HEK293 (cell line): ENCODE data around the gene UTP14A.

Experiments used
- CTCF ChIA-PET: fragments of 350-600 bp; formaldehyde crosslinking; extraction: SDS; loops from one replicate; lab custom pipeline; 2021; ENCODE audit warnings: antibody characterized with exemption; lab: Yijun Ruan, JAX
- POLR2A ChIA-PET: fragments of 300-600 bp; formaldehyde crosslinking; extraction: SDS; loops from one replicate; lab custom pipeline; 2020; ENCODE audit warnings: antibody characterized with exemption, inconsistent platforms; lab: Yijun Ruan, JAX
- H3K27ac ChIP-seq: fragments of 200-500 bp; sonication (Bioruptor generic); 2 replicates; pipeline ENCODE4 v1.5.1; 2014; ENCODE audit warnings: low read depth, low read length, control low read depth, inconsistent platforms; ENCODE audit errors: extremely low read depth
- H3K36me3 ChIP-seq, 2 experiments: fragments of 200-500 bp in 1 of 2; sonication (Bioruptor generic) in 1 of 2; 1 replicate in 1 of 2; 2 replicates in 1 of 2; pipeline ENCODE4 v1.5.1; 2014 to 2017; ENCODE audit warnings: inconsistent platforms in 2 of 2, low read length in 2 of 2; ENCODE audit not compliant: control insufficient read depth in 2 of 2, insufficient read depth in 1 of 2
- H3K4me1 ChIP-seq: fragments of 200-500 bp; sonication (Bioruptor generic); 2 replicates; pipeline ENCODE4 v1.5.1; 2014; ENCODE audit warnings: mild to moderate bottlenecking, low read length, inconsistent platforms; ENCODE audit not compliant: control insufficient read depth, insufficient read depth
- H3K4me3 ChIP-seq: 2 replicates; pipeline ENCODE4 v1.5.1; 2011; ENCODE audit warnings: low read depth, mild to moderate bottlenecking, control low read depth, low read length, moderate library complexity
- H3K9me3 ChIP-seq: fragments of 200-500 bp; sonication (Bioruptor generic); 2 replicates; pipeline ENCODE4 v1.5.1; 2014; ENCODE audit warnings: low read depth, low read length, inconsistent platforms; ENCODE audit not compliant: control insufficient read depth, insufficient read depth
- BCL11B ChIP-seq: fragments of 450-650 bp; formaldehyde crosslinking; IDR thresholded peaks from 2 replicates; pipeline ENCODE4 v1.5.1; 2016; ENCODE audit warnings: low read depth, missing biosample characterization, missing genetic modification characterization
- GFI1B ChIP-seq: fragments of 450-650 bp; formaldehyde crosslinking; IDR thresholded peaks from 2 replicates; pipeline ENCODE4 v1.5.1; 2016; ENCODE audit warnings: missing biosample characterization, missing genetic modification characterization
- GLI2 ChIP-seq: fragments of 450-650 bp; formaldehyde crosslinking; IDR thresholded peaks from 2 replicates; pipeline ENCODE4; 2017; ENCODE audit warnings: missing biosample characterization, missing genetic modification characterization, low read depth, borderline replicate concordance
- MZF1 ChIP-seq: fragments of 450-650 bp; formaldehyde crosslinking; IDR thresholded peaks from 2 replicates; pipeline ENCODE4 v1.5.1; 2017; ENCODE audit warnings: missing biosample characterization, missing genetic modification characterization, borderline replicate concordance
- ZBTB1 ChIP-seq: fragments of 450-650 bp; formaldehyde crosslinking; IDR thresholded peaks from 2 replicates; pipeline ENCODE4 v1.5.1; 2016; ENCODE audit warnings: missing biosample characterization, missing genetic modification characterization
- ZBTB17 ChIP-seq: fragments of 450-650 bp; formaldehyde crosslinking; IDR thresholded peaks from 2 replicates; pipeline ENCODE4 v1.5.1; 2016; ENCODE audit warnings: missing biosample characterization, missing genetic modification characterization
- ZBTB7A ChIP-seq: fragments of 450-650 bp; formaldehyde crosslinking; IDR thresholded peaks from 2 replicates; pipeline ENCODE4 v1.5.1; 2016; ENCODE audit warnings: low read depth, missing biosample characterization, missing genetic modification characterization
- ZBTB8A ChIP-seq: fragments of 450-650 bp; formaldehyde crosslinking; IDR thresholded peaks from 2 replicates; pipeline ENCODE4 v1.5.1; 2016; ENCODE audit warnings: missing biosample characterization, missing genetic modification characterization
- ZNF132 ChIP-seq: fragments of 450-650 bp; formaldehyde crosslinking; IDR thresholded peaks from 2 replicates; pipeline ENCODE4 v1.5.1; 2017; ENCODE audit warnings: missing biosample characterization, missing genetic modification characterization, borderline replicate concordance
- ZNF24 ChIP-seq: fragments of 450-650 bp; formaldehyde crosslinking; IDR thresholded peaks from 2 replicates; pipeline ENCODE4 v1.5.1; 2016; ENCODE audit warnings: missing biosample characterization, missing genetic modification characterization
- ZNF335 ChIP-seq: fragments of 450-650 bp; formaldehyde crosslinking; conservative IDR thresholded peaks from 2 replicates; pipeline ENCODE4 v1.5.1; 2016; ENCODE audit warnings: missing biosample characterization, missing genetic modification characterization
- ZNF366 ChIP-seq: fragments of 450-650 bp; formaldehyde crosslinking; conservative IDR thresholded peaks from 2 replicates; pipeline ENCODE4 v1.5.1; 2016; ENCODE audit warnings: missing biosample characterization, missing genetic modification characterization
- ZNF37A ChIP-seq: fragments of 450-650 bp; IDR thresholded peaks from 2 replicates; pipeline ENCODE4 v1.5.1; 2018; ENCODE audit warnings: missing biosample characterization, missing genetic modification characterization
- ZNF560 ChIP-seq: fragments of 450-650 bp; formaldehyde crosslinking; IDR thresholded peaks from 2 replicates; pipeline ENCODE4 v1.5.1; 2017; ENCODE audit warnings: missing biosample characterization, missing genetic modification characterization, borderline replicate concordance
- ZNF561 ChIP-seq: fragments of 450-650 bp; IDR thresholded peaks from 2 replicates; pipeline ENCODE4 v1.5.1; 2018; ENCODE audit warnings: missing biosample characterization, missing genetic modification characterization, borderline replicate concordance
- ZNF626 ChIP-seq: fragments of 450-650 bp; sonication (Bioruptor Pico); formaldehyde crosslinking; IDR thresholded peaks from 2 replicates; pipeline ENCODE4 v1.5.1; 2018; ENCODE audit warnings: missing biosample characterization, missing genetic modification characterization, inconsistent platforms
- ZNF660 ChIP-seq: fragments of 450-650 bp; IDR thresholded peaks from 2 replicates; pipeline ENCODE4 v1.5.1; 2018; ENCODE audit warnings: missing biosample characterization, mild to moderate bottlenecking, missing genetic modification characterization
- ZSCAN4 ChIP-seq: fragments of 450-650 bp; formaldehyde crosslinking; IDR thresholded peaks from 2 replicates; pipeline ENCODE4 v1.5.1; 2017; ENCODE audit warnings: missing biosample characterization, missing genetic modification characterization
- TF ChIP-seq, protein P1 (sequence below): fragments of 450-650 bp; formaldehyde crosslinking; IDR thresholded peaks from 2 replicates; pipeline ENCODE4 v1.5.1; 2016; ENCODE audit warnings: missing biosample characterization, missing genetic modification characterization
- TF ChIP-seq, protein P2 (sequence below): fragments of 450-650 bp; formaldehyde crosslinking; IDR thresholded peaks from 2 replicates; pipeline ENCODE4 v1.5.1; 2016; ENCODE audit warnings: missing biosample characterization, missing genetic modification characterization
- TF ChIP-seq, protein P3 (sequence below): fragments of 450-650 bp; formaldehyde crosslinking; IDR thresholded peaks from 2 replicates; pipeline ENCODE4 v1.5.1; 2016; ENCODE audit warnings: missing biosample characterization, missing genetic modification characterization
- TF ChIP-seq, protein P4 (sequence below): fragments of 450-650 bp; formaldehyde crosslinking; IDR thresholded peaks from 2 replicates; pipeline ENCODE4 v1.5.1; 2016; ENCODE audit warnings: missing biosample characterization, missing genetic modification characterization

Gene UTP14A

GRCh38 chrX:129930941-129931410 lies 25.0 kb downstream of the UTP14A start:
- CTCF ChIA-PET, result interaction anchor here (0.9 to 1.7 kb wide), 5 partner anchors 11 to 130 kb away, joined by 4 to 9 read pairs (median 8); no protein-coding TSS in a partner anchor
- Histone ChIP-seq H3K36me3 (peaks cover 10 to 37% of the 10 kb centered on the region in 2 experiments), H3K27ac (peak overlapping the region; percentile 25; the same call in 1 of the 2 replicates), H3K4me1 (no peaks in the 10 kb centered on the region; the same call in 1 of the 2 replicates), H3K4me3 (peak overlapping the region; percentile 31), H3K9me3 (no peaks in the 10 kb centered on the region)
- TF ChIP-seq ZBTB7A (tag by site-specific recombination) (no peak), GLI2 (tag by site-specific recombination) (no peak), MZF1 (peak; percentile 95; the same call in 1 of the 2 replicates), ZNF366 (no peak), ZSCAN4 (tag by site-specific recombination) (no peak), ZNF561 (tag by site-specific recombination) (no peak), ZNF560 (tag by site-specific recombination) (no peak), GFI1B (no peak), ZNF335 (tag by site-specific recombination) (peak; percentile 82), ZBTB8A (tag by site-specific recombination) (no peak), ZNF24 (no peak), BCL11B (tag by site-specific recombination) (no peak), ZNF132 (tag by site-specific recombination) (no peak), ZNF37A (tag by site-specific recombination) (no peak), ZNF626 (no peak), ZBTB1 (no peak), ZNF660 (no peak), ZBTB17 (tag by site-specific recombination) (0 out of 2 replicates have a peak, but pooled peaks have one; percentile 20)
- TF ChIP-seq, protein P1, sequence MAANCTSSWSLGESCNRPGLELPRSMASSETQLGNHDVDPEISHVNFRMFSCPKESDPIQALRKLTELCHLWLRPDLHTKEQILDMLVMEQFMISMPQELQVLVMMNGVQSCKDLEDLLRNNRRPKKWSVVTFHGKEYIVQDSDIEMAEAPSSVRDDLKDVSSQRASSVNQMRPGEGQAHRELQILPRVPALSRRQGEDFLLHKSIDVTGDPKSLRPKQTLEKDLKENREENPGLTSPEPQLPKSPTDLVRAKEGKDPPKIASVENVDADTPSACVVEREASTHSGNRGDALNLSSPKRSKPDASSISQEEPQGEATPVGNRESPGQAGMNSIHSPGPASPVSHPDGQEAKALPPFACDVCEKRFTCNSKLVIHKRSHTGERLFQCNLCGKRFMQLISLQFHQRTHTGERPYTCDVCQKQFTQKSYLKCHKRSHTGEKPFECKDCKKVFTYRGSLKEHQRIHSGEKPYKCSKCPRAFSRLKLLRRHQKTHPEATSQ (tag by site-specific recombination), result no peak
- TF ChIP-seq, protein P2, sequence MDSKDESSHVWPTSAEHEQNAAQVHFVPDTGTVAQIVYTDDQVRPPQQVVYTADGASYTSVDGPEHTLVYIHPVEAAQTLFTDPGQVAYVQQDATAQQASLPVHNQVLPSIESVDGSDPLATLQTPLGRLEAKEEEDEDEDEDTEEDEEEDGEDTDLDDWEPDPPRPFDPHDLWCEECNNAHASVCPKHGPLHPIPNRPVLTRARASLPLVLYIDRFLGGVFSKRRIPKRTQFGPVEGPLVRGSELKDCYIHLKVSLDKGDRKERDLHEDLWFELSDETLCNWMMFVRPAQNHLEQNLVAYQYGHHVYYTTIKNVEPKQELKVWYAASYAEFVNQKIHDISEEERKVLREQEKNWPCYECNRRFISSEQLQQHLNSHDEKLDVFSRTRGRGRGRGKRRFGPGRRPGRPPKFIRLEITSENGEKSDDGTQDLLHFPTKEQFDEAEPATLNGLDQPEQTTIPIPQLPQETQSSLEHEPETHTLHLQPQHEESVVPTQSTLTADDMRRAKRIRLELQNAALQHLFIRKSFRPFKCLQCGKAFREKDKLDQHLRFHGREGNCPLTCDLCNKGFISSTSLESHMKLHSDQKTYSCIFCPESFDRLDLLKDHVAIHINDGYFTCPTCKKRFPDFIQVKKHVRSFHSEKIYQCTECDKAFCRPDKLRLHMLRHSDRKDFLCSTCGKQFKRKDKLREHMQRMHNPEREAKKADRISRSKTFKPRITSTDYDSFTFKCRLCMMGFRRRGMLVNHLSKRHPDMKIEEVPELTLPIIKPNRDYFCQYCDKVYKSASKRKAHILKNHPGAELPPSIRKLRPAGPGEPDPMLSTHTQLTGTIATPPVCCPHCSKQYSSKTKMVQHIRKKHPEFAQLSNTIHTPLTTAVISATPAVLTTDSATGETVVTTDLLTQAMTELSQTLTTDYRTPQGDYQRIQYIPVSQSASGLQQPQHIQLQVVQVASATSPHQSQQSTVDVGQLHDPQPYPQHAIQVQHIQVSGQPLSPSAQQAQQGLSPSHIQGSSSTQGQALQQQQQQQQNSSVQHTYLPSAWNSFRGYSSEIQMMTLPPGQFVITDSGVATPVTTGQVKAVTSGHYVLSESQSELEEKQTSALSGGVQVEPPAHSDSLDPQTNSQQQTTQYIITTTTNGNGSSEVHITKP (tag by site-specific recombination), result no peak
- TF ChIP-seq, protein P3, sequence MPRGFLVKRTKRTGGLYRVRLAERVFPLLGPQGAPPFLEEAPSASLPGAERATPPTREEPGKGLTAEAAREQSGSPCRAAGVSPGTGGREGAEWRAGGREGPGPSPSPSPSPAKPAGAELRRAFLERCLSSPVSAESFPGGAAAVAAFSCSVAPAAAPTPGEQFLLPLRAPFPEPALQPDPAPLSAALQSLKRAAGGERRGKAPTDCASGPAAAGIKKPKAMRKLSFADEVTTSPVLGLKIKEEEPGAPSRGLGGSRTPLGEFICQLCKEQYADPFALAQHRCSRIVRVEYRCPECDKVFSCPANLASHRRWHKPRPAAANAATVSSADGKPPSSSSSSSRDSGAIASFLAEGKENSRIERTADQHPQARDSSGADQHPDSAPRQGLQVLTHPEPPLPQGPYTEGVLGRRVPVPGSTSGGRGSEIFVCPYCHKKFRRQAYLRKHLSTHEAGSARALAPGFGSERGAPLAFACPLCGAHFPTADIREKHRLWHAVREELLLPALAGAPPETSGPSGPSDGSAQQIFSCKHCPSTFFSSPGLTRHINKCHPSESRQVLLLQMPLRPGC (tag by site-specific recombination), result no peak
- TF ChIP-seq, protein P4, sequence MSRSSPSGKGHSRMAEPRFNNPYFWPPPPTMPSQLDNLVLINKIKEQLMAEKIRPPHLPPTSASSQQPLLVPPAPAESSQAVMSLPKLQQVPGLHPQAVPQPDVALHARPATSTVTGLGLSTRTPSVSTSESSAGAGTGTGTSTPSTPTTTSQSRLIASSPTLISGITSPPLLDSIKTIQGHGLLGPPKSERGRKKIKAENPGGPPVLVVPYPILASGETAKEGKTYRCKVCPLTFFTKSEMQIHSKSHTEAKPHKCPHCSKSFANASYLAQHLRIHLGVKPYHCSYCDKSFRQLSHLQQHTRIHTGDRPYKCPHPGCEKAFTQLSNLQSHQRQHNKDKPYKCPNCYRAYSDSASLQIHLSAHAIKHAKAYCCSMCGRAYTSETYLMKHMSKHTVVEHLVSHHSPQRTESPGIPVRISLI (tag by site-specific recombination), result 0 out of 2 replicates have a peak, but pooled peaks have one; percentile 45
- POLR2A ChIA-PET, result interaction anchor here (0.5 to 1.7 kb wide), 6 partner anchors 25 to 150 kb away, joined by 3 to 9 read pairs (median 4); partner anchors contain the start of gene UTP14A
